GM19240 (cell line): ENCODE results near the gene NUMBL.
A peak's percentile ranks its signal among the peaks of the same experiment; 100 is the strongest.
"Not testable (repeated sequence)": the region's sequence is repeated elsewhere in the genome, so short reads cannot be mapped to it uniquely, and the experiment has no call there.

ENCODE experiments used
- DNase-seq: peaks from one replicate; pipeline ENCODE4 v3.0.0; 2011; ENCODE audit warnings: low spot score; ENCODE audit not compliant: insufficient read length

Gene NUMBL

GRCh38 chr19:40667602-40668001 lies 22.8 kb downstream of the NUMBL start:
- no peak for DNase-seq

GRCh38 chr19:40666803-40667438 lies 23.5 kb downstream of the NUMBL start:
- no peak for DNase-seq

GRCh38 chr19:40663695-40664692 lies 26.5 kb downstream of the NUMBL start:
- no peak for DNase-seq

GRCh38 chr19:40662925-40663694 lies 27.3 kb downstream of the NUMBL start:
- peak; percentile 95 for DNase-seq

GRCh38 chr19:40661616-40662015 lies 28.8 kb downstream of the NUMBL start:
- DNase-seq = no peak

GRCh38 chr19:40659566-40659965 lies 30.9 kb downstream of the NUMBL start:
- DNase-seq = no peak

GRCh38 chr19:40659116-40659515 lies 31.3 kb downstream of the NUMBL start:
- DNase-seq = no peak

- DNase-seq = no peak
Observed at GRCh38 chr19:40658031-40658430, 32.4 kb downstream of the NUMBL start.

GRCh38 chr19:40655684-40656083 lies 34.8 kb downstream of the NUMBL start:
- DNase-seq = not testable (repeated sequence)

- not testable (repeated sequence) for DNase-seq
Observed at GRCh38 chr19:40652303-40652702, 38.1 kb downstream of the NUMBL start.

GRCh38 chr19:40650749-40651305 lies 39.6 kb downstream of the NUMBL start:
- DNase-seq = no peak

- DNase-seq = not testable (repeated sequence)
Observed at GRCh38 chr19:40649903-40650675, 40.4 kb downstream of the NUMBL start.

- DNase-seq = no peak
Observed at GRCh38 chr19:40646743-40647254, 43.7 kb downstream of the NUMBL start.

GRCh38 chr19:40642757-40643305 lies 47.6 kb downstream of the NUMBL start:
- no peak for DNase-seq

GRCh38 chr19:40642051-40642706 lies 48.3 kb downstream of the NUMBL start:
- no peak for DNase-seq

GRCh38 chr19:40641281-40641680 lies 49.2 kb downstream of the NUMBL start:
- no peak for DNase-seq

- no peak for DNase-seq
Observed at GRCh38 chr19:40640744-40641143, 49.7 kb downstream of the NUMBL start.

- DNase-seq = no peak
Observed at GRCh38 chr19:40639638-40639982, 50.8 kb downstream of the NUMBL start.

- DNase-seq = no peak
Observed at GRCh38 chr19:40638327-40638726, 52.1 kb downstream of the NUMBL start.

GRCh38 chr19:40633207-40633606 lies 57.2 kb downstream of the NUMBL start:
- no peak for DNase-seq
